Inflammatory macrophage (primary cell): Measurements from ENCODE around the gene TEX14.

Experiments used
- DNase-seq, 2 donors: peaks; one replicate each; pipeline ENCODE4 v3.0.0-alpha.2; 2020 to 2022

Gene TEX14

GRCh38 chr17:58641887-58642311, 49.9 kb downstream of the TEX14 start:
- DNase-seq: peak in 1 of 2 donors; percentile 30

GRCh38 chr17:58640202-58640601, 51.6 kb downstream of the TEX14 start:
- no peak for DNase-seq

GRCh38 chr17:58639681-58640080, 52.2 kb downstream of the TEX14 start:
- no peak for DNase-seq

- no peak for DNase-seq
Measured at GRCh38 chr17:58637011-58637570, 54.8 kb downstream of the TEX14 start.

- DNase-seq: no peak
Measured at GRCh38 chr17:58632324-58633314, 59.2 kb downstream of the TEX14 start.

- peak; percentile 98 to 100 for DNase-seq
Measured at GRCh38 chr17:58631523-58632323, 60.1 kb downstream of the TEX14 start.

- peak in 1 of 2 donors; percentile 65 for DNase-seq
Measured at GRCh38 chr17:58630883-58631522, 60.8 kb downstream of the TEX14 start.

GRCh38 chr17:58626905-58627304, 64.9 kb downstream of the TEX14 start:
- DNase-seq: peak; percentile 63 to 70

- DNase-seq: no peak
Measured at GRCh38 chr17:58624751-58625150, 67.1 kb downstream of the TEX14 start.

- no peak for DNase-seq
Measured at GRCh38 chr17:58621174-58621573, 70.7 kb downstream of the TEX14 start.

GRCh38 chr17:58618336-58618735, 73.5 kb downstream of the TEX14 start:
- DNase-seq: no peak

- DNase-seq: no peak
Measured at GRCh38 chr17:58617563-58617962, 74.3 kb downstream of the TEX14 start.

GRCh38 chr17:58615768-58616659, 75.8 kb downstream of the TEX14 start:
- DNase-seq: peak; percentile 74 to 83

GRCh38 chr17:58614859-58615459, 76.9 kb downstream of the TEX14 start:
- peak; percentile 30 to 37 for DNase-seq

- DNase-seq: no peak
Measured at GRCh38 chr17:58611331-58611730, 80.5 kb downstream of the TEX14 start.

GRCh38 chr17:58606934-58607333, 84.9 kb downstream of the TEX14 start:
- no peak for DNase-seq

- DNase-seq: peak in 1 of 2 donors; percentile 18
Measured at GRCh38 chr17:58605986-58606385, 85.9 kb downstream of the TEX14 start.

GRCh38 chr17:58605470-58605869, 86.4 kb downstream of the TEX14 start:
- peak; percentile 73 to 83 for DNase-seq

- DNase-seq: no peak
Measured at GRCh38 chr17:58601976-58602375, 89.9 kb downstream of the TEX14 start.

- DNase-seq: no peak
Measured at GRCh38 chr17:58597371-58597770, 94.5 kb downstream of the TEX14 start.
